Fibroblast of upper back skin (primary cell): ENCODE measurements around the gene GNAI1.

ENCODE experiments used
- DNase-seq: peaks from one replicate; pipeline ENCODE4 v3.0.0-alpha.2; 2013

The GNAI1 gene

DNA sequence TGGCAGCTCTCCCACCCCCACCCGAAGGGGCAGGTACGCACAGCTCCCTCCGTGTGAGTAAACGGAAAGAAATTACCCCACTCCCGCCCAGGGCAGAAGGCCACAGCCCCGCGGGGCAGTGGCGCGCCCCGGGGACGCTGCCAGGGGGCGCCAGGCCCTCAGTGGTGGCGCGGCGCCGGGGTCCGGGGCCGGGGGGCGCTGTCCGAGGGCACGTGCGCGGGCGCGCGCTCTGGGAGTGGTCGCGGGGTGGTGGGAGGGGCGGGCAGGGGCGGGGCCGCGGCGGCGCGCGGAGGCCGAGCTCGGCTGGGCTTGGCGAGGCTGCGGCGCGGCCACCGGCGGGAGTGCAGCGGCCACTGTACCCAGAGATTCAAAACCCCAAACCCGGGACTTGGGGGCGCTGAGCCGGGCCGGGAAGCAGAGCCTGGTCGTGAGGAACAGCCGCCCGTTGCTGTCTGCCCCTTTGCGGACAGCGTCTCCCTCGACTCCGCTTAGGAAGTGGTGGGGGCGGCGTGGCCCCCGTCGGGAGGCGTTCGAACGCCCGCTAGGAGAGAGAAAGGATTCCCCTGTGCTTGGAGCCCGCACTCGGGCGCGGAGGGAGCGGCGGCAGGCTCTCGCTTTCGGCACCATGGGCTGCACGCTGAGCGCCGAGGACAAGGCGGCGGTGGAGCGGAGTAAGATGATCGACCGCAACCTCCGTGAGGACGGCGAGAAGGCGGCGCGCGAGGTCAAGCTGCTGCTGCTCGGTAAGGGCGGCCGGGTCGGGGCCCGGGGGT, at the start of gene GNAI1:
Gene GNAI1 (plus strand): TSS at position 296 of the 773 bp plus-strand sequence. CDS start 330 bp downstream, at position 626.
- peak; percentile 79 for DNase-seq

DNA sequence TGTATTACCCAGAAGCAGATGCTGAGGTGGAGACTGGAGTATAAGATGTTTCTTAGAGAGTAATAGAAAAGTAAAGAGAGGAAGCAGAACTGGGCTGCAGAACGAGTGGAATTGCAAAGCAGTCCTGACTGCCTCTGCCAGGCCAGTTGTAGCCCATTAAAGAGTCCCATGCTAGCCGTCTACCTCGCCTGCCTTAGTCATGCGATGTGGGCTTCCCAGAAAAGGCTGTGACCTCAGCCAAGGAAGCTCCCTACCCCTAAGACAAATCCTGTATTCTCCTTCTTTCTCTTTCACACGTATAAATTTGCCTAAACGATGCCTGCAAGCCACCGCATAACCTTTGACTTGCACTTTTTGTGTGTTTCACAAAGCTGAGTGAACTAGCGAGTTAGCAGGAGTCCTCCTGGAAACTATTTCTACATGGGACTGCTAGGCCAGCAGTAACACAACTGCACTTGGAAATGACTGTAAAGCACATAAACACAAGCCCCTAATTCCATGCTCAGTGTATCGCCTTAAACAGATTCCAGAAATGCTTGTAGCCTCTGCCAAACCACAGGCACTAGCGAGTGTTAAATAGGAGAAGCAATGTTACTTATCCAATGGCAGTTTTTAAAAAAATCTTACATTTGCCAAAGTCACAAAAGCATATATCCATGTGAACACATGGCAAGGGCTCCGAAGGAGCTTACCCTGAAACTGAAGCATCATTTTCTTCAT, 47.4 kb upstream of the GNAI1 start:
- DNase-seq, result peak; percentile 91

GRCh38 chr7:80087771-80088170, 46.9 kb upstream of the GNAI1 start:
- DNase-seq, result no peak

GRCh38 chr7:80088705-80089104, 45.9 kb upstream of the GNAI1 start:
- DNase-seq, result no peak

- DNase-seq, result no peak
Measured at GRCh38 chr7:80089366-80089765, 45.3 kb upstream of the GNAI1 start.

DNA sequence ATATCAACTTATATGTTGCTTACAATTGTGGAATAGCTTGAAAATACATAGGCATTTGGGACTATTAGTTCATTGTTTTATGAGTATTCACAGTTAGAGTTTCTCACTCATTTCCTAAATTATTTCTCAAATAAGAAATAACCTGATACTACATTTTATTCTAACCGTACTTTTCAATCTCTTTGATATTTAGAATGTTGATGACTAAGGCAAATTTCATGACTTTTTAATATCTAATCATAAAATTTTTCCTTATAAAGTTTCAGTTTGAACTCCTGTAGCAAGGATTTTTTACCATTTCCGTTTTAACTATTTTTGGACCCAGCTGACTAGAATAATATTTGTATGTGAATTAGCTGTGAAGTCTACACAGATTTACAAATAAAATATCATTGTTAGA, 41.3 kb upstream of the GNAI1 start:
- no peak for DNase-seq

GRCh38 chr7:80095545-80095944, 39.1 kb upstream of the GNAI1 start:
- peak; percentile 37 for DNase-seq

DNA sequence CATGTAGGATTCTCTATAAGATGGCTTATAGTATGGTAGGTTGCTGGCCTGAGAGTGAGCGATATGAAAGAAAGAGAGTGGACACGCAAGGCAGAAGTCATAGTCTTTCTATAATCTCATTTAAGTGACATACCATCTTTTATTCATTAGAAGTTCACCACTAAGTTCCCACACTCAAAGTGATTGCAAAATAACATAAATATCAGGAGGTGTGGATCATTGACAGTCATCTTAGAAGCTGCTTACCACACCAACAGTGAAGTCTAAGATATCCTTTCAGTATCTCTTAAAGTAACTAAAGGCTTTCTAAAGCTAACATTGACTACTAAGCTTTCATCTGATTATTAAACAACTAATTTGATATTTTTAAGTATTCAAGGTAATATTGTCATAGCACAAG, 36.9 kb upstream of the GNAI1 start:
- no peak for DNase-seq

- DNase-seq, result no peak
Measured at GRCh38 chr7:80098795-80099194, 35.8 kb upstream of the GNAI1 start.

DNA sequence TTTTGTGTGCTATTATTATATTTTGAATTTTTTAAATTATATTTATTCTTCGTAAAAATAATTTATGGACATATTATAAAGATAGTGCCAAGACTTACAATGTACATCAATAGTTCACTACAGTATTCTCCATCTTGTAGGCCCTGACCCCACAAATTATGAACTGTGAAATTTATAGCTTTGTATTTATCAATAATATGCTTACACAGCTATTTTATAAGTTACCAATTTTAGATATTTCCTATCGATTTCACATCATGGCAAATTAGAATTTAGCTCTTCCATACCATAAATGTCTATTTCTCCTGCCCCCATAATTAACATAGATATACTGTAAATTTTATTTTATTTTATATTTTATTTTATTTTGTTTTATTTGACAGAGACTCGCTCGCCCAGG, 34.4 kb upstream of the GNAI1 start:
- no peak for DNase-seq

DNA sequence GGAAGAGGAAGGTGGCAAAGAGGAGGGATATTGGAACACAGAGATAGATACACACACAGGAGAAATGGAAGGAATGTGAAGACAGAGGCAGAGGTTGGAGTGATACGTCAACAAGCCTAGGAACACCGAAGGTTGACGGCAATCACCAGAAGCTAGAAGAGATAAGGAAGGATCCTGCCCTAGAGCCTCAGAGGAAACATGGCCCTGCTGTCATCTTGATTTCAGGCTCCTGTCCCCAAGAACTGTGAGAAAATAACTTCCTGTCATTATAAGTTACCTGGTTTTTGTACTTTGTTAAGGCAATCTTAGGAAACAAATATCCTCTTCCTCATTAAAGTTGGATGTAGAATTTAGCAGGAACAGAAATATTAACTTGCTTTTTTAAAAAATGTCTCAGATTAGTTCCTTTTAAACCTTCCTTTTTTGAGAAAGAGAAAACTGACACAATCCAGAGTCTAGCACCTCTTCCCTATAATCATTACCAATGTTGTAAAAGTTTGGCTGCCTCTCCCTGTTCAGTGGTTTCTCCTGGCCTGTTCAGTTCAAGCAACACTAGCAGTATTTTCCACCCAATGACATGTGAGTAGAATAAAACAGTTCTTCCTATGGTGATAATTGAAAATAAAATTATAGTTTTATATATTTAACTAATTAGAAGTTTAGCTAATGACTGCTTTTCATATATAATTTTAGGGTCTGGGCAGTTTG, 28.8 kb upstream of the GNAI1 start:
- DNase-seq, result no peak

GRCh38 chr7:80106498-80107113, 28.0 kb upstream of the GNAI1 start:
- no peak for DNase-seq

DNA sequence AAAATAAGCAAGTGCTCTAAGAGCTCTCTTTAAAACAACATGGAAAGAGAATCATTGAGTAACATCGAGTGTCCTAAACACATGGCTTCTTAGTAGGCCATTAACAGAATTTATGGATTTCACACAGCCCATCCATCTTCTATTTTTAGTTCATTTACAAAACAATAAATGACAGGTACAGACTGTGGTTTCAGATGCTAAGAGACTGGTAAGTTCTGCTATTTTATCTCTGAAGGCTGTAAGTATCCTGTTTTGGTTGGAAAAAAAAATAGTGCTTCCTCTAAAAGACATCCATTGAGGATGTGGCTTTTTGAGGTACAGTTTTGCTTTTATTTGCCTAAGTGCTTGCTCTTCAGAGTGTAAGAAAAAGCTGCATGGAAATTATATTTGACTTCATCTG, 27.4 kb upstream of the GNAI1 start:
- DNase-seq, result no peak

DNA sequence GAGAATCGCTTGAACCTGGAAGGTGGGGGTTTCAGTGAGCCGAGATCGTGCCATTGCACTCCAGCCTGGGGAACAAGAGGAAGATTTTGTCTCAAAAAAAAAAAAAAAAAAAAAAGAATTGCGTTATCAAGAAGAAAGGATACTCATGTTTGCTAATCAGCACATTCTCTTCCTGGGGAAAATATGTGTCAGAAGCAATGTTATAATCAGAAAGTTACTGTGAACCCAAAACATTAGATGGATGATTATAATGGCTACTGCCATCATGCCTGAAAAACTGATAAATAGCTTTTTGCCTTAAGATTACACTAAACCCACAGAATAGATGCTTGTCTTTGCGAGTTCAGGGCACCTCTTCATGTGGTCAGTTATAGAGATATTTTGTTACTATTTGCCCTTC, 24.3 kb upstream of the GNAI1 start:
- DNase-seq, result no peak

GRCh38 chr7:80114159-80114558, 20.5 kb upstream of the GNAI1 start:
- no peak for DNase-seq

- DNase-seq, result no peak
Measured at GRCh38 chr7:80124526-80125264, 9.9 kb upstream of the GNAI1 start.

GRCh38 chr7:80127412-80128160, 7.0 kb upstream of the GNAI1 start:
- DNase-seq, result no peak

DNA sequence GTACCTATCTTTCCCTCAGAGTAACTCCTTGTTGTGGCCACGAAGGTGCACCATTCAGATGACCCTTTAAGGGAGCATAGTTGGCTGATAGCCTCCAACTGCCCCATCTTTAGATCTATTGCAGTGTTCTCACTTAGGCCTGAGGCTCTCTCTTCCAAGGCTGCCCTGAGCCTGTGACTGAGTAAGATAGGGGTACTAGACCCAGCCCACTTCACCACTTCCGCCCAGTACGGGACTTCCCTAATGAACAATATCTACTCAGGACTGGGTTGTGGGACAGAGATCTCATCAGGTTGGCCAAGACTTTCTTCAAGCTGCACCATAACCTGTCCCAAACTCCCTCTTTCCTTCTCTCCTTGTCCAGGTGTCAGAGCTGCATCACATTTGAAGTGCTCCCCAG, 5.7 kb upstream of the GNAI1 start:
- no peak for DNase-seq

GRCh38 chr7:80129785-80130184, 4.8 kb upstream of the GNAI1 start:
- DNase-seq, result no peak

DNA sequence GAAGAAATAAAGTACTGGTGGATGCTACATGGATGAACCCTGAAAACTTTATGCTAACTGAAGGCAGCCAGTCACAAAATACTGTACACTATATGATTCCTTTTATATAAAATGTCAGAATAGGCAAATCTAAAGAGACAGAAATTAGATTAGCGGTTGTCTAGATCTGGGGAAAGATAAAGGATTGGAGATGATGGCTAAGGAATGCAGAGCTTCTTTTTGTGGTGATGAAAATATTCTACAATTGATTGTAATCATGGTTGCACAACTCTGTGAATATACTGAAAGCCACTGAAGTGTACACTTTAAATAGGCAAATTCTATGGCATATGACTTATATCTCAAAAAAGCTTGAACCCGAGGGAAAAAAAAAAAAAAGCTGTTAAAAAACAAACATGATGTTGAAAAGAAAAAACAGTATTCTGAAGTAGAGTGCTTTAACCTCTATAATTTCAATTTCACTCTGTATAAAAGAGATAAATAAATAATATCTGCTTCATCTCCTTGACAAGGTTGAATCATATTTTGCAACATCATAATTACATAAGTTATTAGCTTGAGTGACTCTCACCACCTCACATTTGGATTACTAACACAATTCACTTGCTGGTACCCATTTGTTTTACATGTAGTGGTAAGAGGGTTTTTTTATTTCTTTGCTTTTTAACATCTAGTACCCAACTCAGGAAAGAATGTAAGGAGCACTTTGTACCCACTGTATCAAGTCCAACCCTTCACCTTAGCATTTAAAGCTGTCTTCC, 2.8 kb upstream of the GNAI1 start:
- DNase-seq, result peak; percentile 65

GRCh38 chr7:80132594-80132993, 2.0 kb upstream of the GNAI1 start:
- no peak for DNase-seq
